H1 (cell line): Measurements from ENCODE around the gene ALK. TPM values are rescaled to one million over a fixed set of nuclear protein-coding genes. Genes with fewer than 3 reads are reported as not detected.

ENCODE experiments used
- CTCF ChIA-PET: fragments of 300-600 bp; sonication (Branson Sonifier 250); formaldehyde crosslinking; loops from one replicate; lab custom pipeline; 2021; ENCODE audit not compliant: partially characterized antibody; lab: Charles Lee
- POLR2A ChIA-PET: fragments of 300-600 bp; sonication (Branson Sonifier 250); formaldehyde crosslinking; loops from one replicate; lab custom pipeline; 2021; ENCODE audit warnings: inconsistent platforms; ENCODE audit not compliant: partially characterized antibody; lab: Charles Lee
- DNase-seq, 2 experiments: peaks; one replicate each; pipeline versions ENCODE4 v3.0.0 to v3.0.0-alpha.2; 2010 to 2022; ENCODE audit warnings: low spot score in 2 of 2, low read depth in 1 of 2, mixed read lengths in 1 of 2
- FAIRE-seq: peaks from 2 replicates; lab custom pipeline; 2011; peaks lifted over from hg19 to GRCh38; lab: Jason Lieb, UNC
- H2AFZ ChIP-seq: 2 replicates; pipeline ENCODE4 v1.8.1; 2012; ENCODE audit warnings: low read length, inconsistent platforms
- H2AK5ac ChIP-seq: 2 replicates; pipeline ENCODE4 v1.6.1; 2013; ENCODE audit warnings: low read depth, low read length
- H2BK120ac ChIP-seq: replicated peaks from 2 replicates; pipeline ENCODE3; 2013; ENCODE audit warnings: low read depth, low read length, inconsistent platforms
- H2BK12ac ChIP-seq: 2 replicates; pipeline ENCODE4 v1.6.1; 2013; ENCODE audit warnings: low read depth, low read length
- H2BK15ac ChIP-seq: 2 replicates; pipeline ENCODE4 v1.6.1; 2013; ENCODE audit warnings: low read length
- H2BK20ac ChIP-seq: 2 replicates; pipeline ENCODE4 v1.6.1; 2013; ENCODE audit warnings: low read length
- H2BK5ac ChIP-seq: 2 replicates; pipeline ENCODE4 v1.6.1; 2013; ENCODE audit warnings: low read depth, low read length
- H3K14ac ChIP-seq: 2 replicates; pipeline ENCODE4 v1.6.1; 2013; ENCODE audit warnings: inconsistent platforms; ENCODE audit not compliant: insufficient read length
- H3K18ac ChIP-seq: 2 replicates; pipeline ENCODE4 v1.6.1; 2013; ENCODE audit warnings: low read length; ENCODE audit errors: extremely low read depth
- H3K23ac ChIP-seq: 2 replicates; pipeline ENCODE4 v1.6.1; 2013; ENCODE audit warnings: inconsistent platforms; ENCODE audit not compliant: insufficient read length
- H3K23me2 ChIP-seq: 2 replicates; pipeline ENCODE4 v1.6.1; 2013; ENCODE audit warnings: low read depth, low read length
- H3K27ac ChIP-seq: 2 replicates; pipeline ENCODE4 v1.6.1; 2011; ENCODE audit warnings: low read depth, low read length, inconsistent platforms
- H3K27me3 ChIP-seq, 4 experiments: replicated peaks in 1 of 4; 1 replicate in 1 of 4; 2 replicates in 3 of 4; pipeline versions ENCODE4 v1.6.1 to v1.8.1; 2011 to 2013; ENCODE audit warnings: low read length in 3 of 4, mild to moderate bottlenecking in 3 of 4, inconsistent platforms in 2 of 4, mixed read lengths in 2 of 4, moderate library complexity in 1 of 4; ENCODE audit not compliant: control insufficient read depth in 3 of 4, insufficient read depth in 3 of 4; ENCODE audit errors: extremely low read depth in 1 of 4
- H3K36me3 ChIP-seq, 4 experiments: 2 replicates each; pipeline versions ENCODE4 v1.6.1 to v1.8.1; 2011 to 2013; ENCODE audit warnings: mild to moderate bottlenecking in 4 of 4, low read length in 3 of 4, moderate library complexity in 2 of 4, control low read depth in 1 of 4, inconsistent platforms in 1 of 4; ENCODE audit not compliant: insufficient read depth in 4 of 4, control insufficient read depth in 2 of 4
- H3K4ac ChIP-seq: replicated peaks from 2 replicates; pipeline ENCODE3; 2013; ENCODE audit warnings: low read length, low read depth, mixed read lengths, inconsistent platforms; ENCODE audit not compliant: insufficient read length
- H3K4me1 ChIP-seq, 4 experiments: replicated peaks in 1 of 4; 1 replicate in 1 of 4; 2 replicates in 3 of 4; pipeline versions ENCODE4 v1.6.1 to v1.8.1; 2011 to 2013; ENCODE audit warnings: low read length in 3 of 4, inconsistent platforms in 2 of 4, mixed read lengths in 1 of 4; ENCODE audit not compliant: insufficient read depth in 4 of 4, control insufficient read depth in 3 of 4
- H3K4me2 ChIP-seq, 2 experiments: 2 replicates each; pipeline versions ENCODE4 v1.6.1 to v1.8.1; 2011 to 2013; ENCODE audit warnings: low read depth in 2 of 2, low read length in 2 of 2, control low read depth in 1 of 2, inconsistent platforms in 1 of 2, mild to moderate bottlenecking in 1 of 2; ENCODE audit not compliant: insufficient read depth in 1 of 2
- H3K4me3 ChIP-seq, 4 experiments: fragments of 200-600, 300-600 bp in 1 of 4; sonication (generic), shearing (Covaris generic), sonication (Bioruptor Twin) in 1 of 4; 2 replicates each; pipeline versions ENCODE4 v1.5.1 to v1.8.1; 2011 to 2016; ENCODE audit warnings: low read length in 4 of 4, low read depth in 3 of 4, control low read depth in 2 of 4, inconsistent platforms in 2 of 4, mild to moderate bottlenecking in 2 of 4, mixed read lengths in 1 of 4, moderate library complexity in 1 of 4; ENCODE audit not compliant: insufficient read depth in 2 of 4; ENCODE audit errors: extremely low read depth in 1 of 4
- H3K56ac ChIP-seq: replicated peaks from 2 replicates; pipeline ENCODE3; 2013; ENCODE audit warnings: low read depth, mild to moderate bottlenecking, mixed read lengths, low read length, inconsistent platforms; ENCODE audit not compliant: insufficient read length
- H3K79me1 ChIP-seq: 2 replicates; pipeline ENCODE4 v1.6.1; 2013; ENCODE audit warnings: low read depth, low read length, control low read depth
- H3K79me2 ChIP-seq, 2 experiments: 2 replicates each; pipeline versions ENCODE4 v1.6.1 to v1.8.1; 2012 to 2013; ENCODE audit warnings: low read length in 2 of 2, mild to moderate bottlenecking in 2 of 2, inconsistent platforms in 1 of 2; ENCODE audit not compliant: insufficient read depth in 2 of 2, control insufficient read depth in 1 of 2
- H3K9ac ChIP-seq, 4 experiments: replicated peaks in 1 of 4; 1 replicate in 1 of 4; 2 replicates in 3 of 4; pipeline versions ENCODE4 v1.6.1 to v1.8.1; 2011 to 2013; ENCODE audit warnings: low read depth in 3 of 4, low read length in 3 of 4, control low read depth in 2 of 4, mild to moderate bottlenecking in 2 of 4, moderate library complexity in 2 of 4, inconsistent platforms in 1 of 4; ENCODE audit errors: extremely low read depth in 1 of 4
- H3K9me3 ChIP-seq, 2 experiments: 2 replicates each; pipeline versions ENCODE4 v1.6.1 to v1.8.1; 2012 to 2013; ENCODE audit warnings: mild to moderate bottlenecking in 2 of 2, moderate library complexity in 2 of 2, control low read depth in 1 of 2, inconsistent platforms in 1 of 2, low read depth in 1 of 2, low read length in 1 of 2, mixed read lengths in 1 of 2; ENCODE audit not compliant: insufficient read depth in 2 of 2
- H4K20me1 ChIP-seq, 2 experiments: replicated peaks in 1 of 2; 2 replicates each; pipeline versions ENCODE3 to v1.8.1; 2011 to 2013; ENCODE audit warnings: inconsistent platforms in 2 of 2, low read length in 2 of 2, mild to moderate bottlenecking in 1 of 2; ENCODE audit not compliant: insufficient read depth in 2 of 2, control insufficient read depth in 1 of 2
- H4K5ac ChIP-seq: 2 replicates; pipeline ENCODE4 v1.6.1; 2013; ENCODE audit warnings: low read length, low read depth, mixed read lengths, inconsistent platforms; ENCODE audit not compliant: insufficient read length
- H4K8ac ChIP-seq: 2 replicates; pipeline ENCODE4 v1.8.0; 2013; ENCODE audit warnings: mild to moderate bottlenecking, moderate library complexity, low read length, inconsistent platforms; ENCODE audit not compliant: insufficient read depth; ENCODE audit errors: extremely low read depth
- H4K91ac ChIP-seq: replicated peaks from 2 replicates; pipeline ENCODE3; 2013; ENCODE audit warnings: low read length, mixed read lengths, inconsistent platforms; ENCODE audit not compliant: insufficient read length
- CHD1 ChIP-seq: IDR thresholded peaks from 2 replicates; pipeline ENCODE4 v1.6.1; 2012; ENCODE audit warnings: low read depth, low read length, improper control_type of control experiment
- CTCF ChIP-seq, 3 experiments: IDR thresholded peaks; 1 replicate in 2 of 3; 2 replicates in 1 of 3; pipeline versions ENCODE4 v1.5.1 to v1.6.1; 2011; ENCODE audit warnings: low read length in 3 of 3, mild to moderate bottlenecking in 3 of 3, inconsistent platforms in 2 of 3, low read depth in 1 of 3, moderate library complexity in 1 of 3; ENCODE audit not compliant: insufficient read depth in 1 of 3; ENCODE audit errors: control extremely low read depth in 1 of 3
- EZH2 ChIP-seq: fragments of 200-600 bp; sonication (generic); IDR thresholded peaks from 2 replicates; pipeline ENCODE4 v1.7.1; 2012; ENCODE audit warnings: low read depth, mild to moderate bottlenecking, moderate library complexity, low read length, inconsistent platforms; ENCODE audit not compliant: severe bottlenecking
- KDM1A ChIP-seq: fragments of 200-600, 300-600 bp; sonication (generic); IDR thresholded peaks from 2 replicates; pipeline ENCODE4 v1.7.1; 2016; ENCODE audit warnings: mild to moderate bottlenecking, low read length, borderline replicate concordance
- POLR2A ChIP-seq, 2 experiments: IDR thresholded peaks; 1 replicate in 1 of 2; 2 replicates in 1 of 2; pipeline ENCODE4 v1.6.1; 2011; ENCODE audit warnings: low read depth in 2 of 2, low read length in 2 of 2, mild to moderate bottlenecking in 2 of 2; ENCODE audit errors: control extremely low read depth in 1 of 2
- SP2 ChIP-seq: IDR thresholded peaks from 2 replicates; pipeline ENCODE4 v1.6.1; 2012; ENCODE audit warnings: mild to moderate bottlenecking, low read length, inconsistent platforms
- SRF ChIP-seq: IDR thresholded peaks from 2 replicates; pipeline ENCODE4 v1.6.1; 2011; ENCODE audit warnings: mild to moderate bottlenecking, low read depth, low read length, moderate library complexity
- TAF7 ChIP-seq: optimal IDR thresholded peaks from 2 replicates; pipeline ENCODE3; 2011; ENCODE audit warnings: low read depth, mild to moderate bottlenecking, inconsistent platforms, low read length, moderate library complexity, borderline replicate concordance
- YY1 ChIP-seq: IDR thresholded peaks from 2 replicates; pipeline ENCODE4 v1.6.1; 2011; ENCODE audit warnings: low read depth, mild to moderate bottlenecking, low read length
- ZNF274 ChIP-seq: IDR thresholded peaks from 2 replicates; pipeline ENCODE4 v1.7.0; 2012; ENCODE audit warnings: low read length, borderline replicate concordance; ENCODE audit errors: extremely low read depth
- WGBS, 2 experiments: shearing (Covaris generic) in 1 of 2; methylation state at CpG; one replicate each; pipeline versions ENCODE4 v1.1.6 to v1.1.7; 2013 to 2015; ENCODE audit warnings: low lambda C conversion rate in 2 of 2, mixed read lengths in 2 of 2, inconsistent platforms in 1 of 2, low coverage in 1 of 2, missing lambda C conversion rate in 1 of 2; ENCODE audit not compliant: insufficient replicate concordance in 2 of 2, insufficient coverage in 1 of 2, insufficient read length in 1 of 2; ENCODE audit errors: extremely low coverage in 1 of 2, missing lambda C conversion rate in 1 of 2; 5-methylcytosine and 5-hydroxymethylcytosine counted together
- polyA plus RNA-seq, 7 experiments: library from polyadenylated mRNA; depleted of rRNA in 3 of 7; stranded (reverse) in 5 of 7; unstranded in 2 of 7; fragments of >200 nt in 5 of 7; fragments of 200-250 nt in 2 of 7; gene quantifications; 1 replicate in 5 of 7; 2 replicates in 1 of 7; 4 replicates in 1 of 7; pipeline versions ENCODE4 v1.2.1 to v1.2.3, GENCODE V29; 2011 to 2013; ENCODE audit warnings: missing spikeins in 2 of 7, mixed read lengths in 2 of 7
- total RNA-seq: library from RNA; stranded (reverse); fragmentation: NEBNext Ultra II Directional; extraction: Animal tissue kit (Norgen Biotek cat#: 25700); gene quantifications from 2 replicates; pipeline ENCODE4 v1.2.1, GENCODE V29; 2021

Gene ALK
- total and polyA plus RNA-seq, 2 of the 8 experiments (the other 6 are each of a cell fraction or from before 2014, with no cell fraction given) = 0.02 to 0.09 TPM

- H4K91ac ChIP-seq = no peak overlapping the region
- no peak overlapping the region for H2AFZ ChIP-seq
- no peaks in the 10 kb centered on the region for H3K36me3 ChIP-seq
- H2BK120ac ChIP-seq = no peak overlapping the region
- H3K23me2 ChIP-seq = no peaks in the 10 kb centered on the region
- H3K23ac ChIP-seq = no peak overlapping the region
- no peak overlapping the region for H4K5ac ChIP-seq
- no peak overlapping the region for H3K14ac ChIP-seq
- H3K79me2 ChIP-seq = no peaks in the 10 kb centered on the region
- no peaks in the 10 kb centered on the region for H3K79me1 ChIP-seq
- no peak overlapping the region for H3K4me2 ChIP-seq
- H3K27me3 ChIP-seq = no peaks in the 10 kb centered on the region
- H2BK12ac ChIP-seq = no peak overlapping the region
- H3K27ac ChIP-seq = no peak overlapping the region
- H4K20me1 ChIP-seq = peaks cover 0 to 2% of the 10 kb centered on the region in 2 experiments
- H3K4me1 ChIP-seq = no peaks in the 10 kb centered on the region; a peak in 1 of 7 replicates
- no peak overlapping the region for H3K18ac ChIP-seq
- ChIA-PET POLR2A (no interaction called here), CTCF (interaction anchor here (0.8 to 1.0 kb wide), 2 partner anchors 14 to 67 kb away, joined by 3 read pairs; no protein-coding TSS in a partner anchor)
- FAIRE-seq (no peak), DNase-seq (no peak)
- H3K4me3 ChIP-seq = no peak overlapping the region
- H3K9ac ChIP-seq = no peak overlapping the region
- no peak overlapping the region for H2BK5ac ChIP-seq
- no peak overlapping the region for H3K4ac ChIP-seq
- no peak overlapping the region for H2BK20ac ChIP-seq
- no peaks in the 10 kb centered on the region for H3K9me3 ChIP-seq
- no peak overlapping the region for H4K8ac ChIP-seq
- H3K56ac ChIP-seq = no peak overlapping the region
- no peak overlapping the region for H2AK5ac ChIP-seq
- H2BK15ac ChIP-seq = no peak overlapping the region
- WGBS, 2 experiments = 89% methylated on average over 3 of the region's 3 CpGs; no CpG with 5 or more reads in 1 of the 2 experiments
- TF ChIP-seq TAF7 (no peak), EZH2 (no peak), SRF (no peak), SP2 (no peak), KDM1A (no peak), YY1 (no peak), CHD1 (no peak), CTCF (IDR thresholded peaks at IDR 0.05; ENCODE audit: control extremely low read depth in 1 of 3, insufficient read depth in 1 of 3, low read depth in 1 of 3, low read length in 3 of 3) (no peak), ZNF274 (no peak), POLR2A (IDR thresholded peaks at IDR 0.05; ENCODE audit: control extremely low read depth in 1 of 2, low read depth in 2 of 2, low read length in 2 of 2) (no peak)
Measured at GRCh38 chr2:29253026-29253425, 668.4 kb downstream of the ALK start.
